Caco-2 (cell line): ENCODE measurements around the gene LRRFIP1. TPM values are rescaled to one million over a fixed set of nuclear protein-coding genes. Genes with fewer than 3 reads are reported as not detected.

Experiments used
- BruUV-seq: library from RNA; stranded (reverse); fragments of 400-500 nt; replicated peaks from 2 replicates; lab custom pipeline; 2021; lab: Mats Ljungman, UMichigan
- CTCF ChIA-PET: fragments of 300-600 bp; sonication (Branson Sonifier 250); formaldehyde crosslinking; loops from one replicate; lab custom pipeline; 2022; ENCODE audit warnings: antibody characterized with exemption; lab: Charles Lee
- POLR2A ChIA-PET: fragments of 300-600 bp; sonication (Branson Sonifier 250); formaldehyde crosslinking; loops from one replicate; lab custom pipeline; 2022; ENCODE audit warnings: antibody characterized with exemption; lab: Charles Lee
- DNase-seq, 2 experiments: peaks; one replicate each; pipeline versions ENCODE4 v3.0.0 to v3.0.0-alpha.2; 2020 to 2022
- H3K27me3 ChIP-seq: replicated peaks from 2 replicates; pipeline ENCODE4 v1.6.0; 2011; ENCODE audit warnings: low read length; ENCODE audit not compliant: control insufficient read depth, insufficient read depth
- H3K36me3 ChIP-seq: 2 replicates; pipeline ENCODE4 v1.5.1; 2011; ENCODE audit warnings: low read length; ENCODE audit not compliant: control insufficient read depth, insufficient read depth
- H3K4me1 ChIP-seq: fragments of 250-450 bp; sonication (Bioruptor Pico); 2 replicates; pipeline ENCODE4 v1.5.1; 2020; ENCODE audit warnings: mild to moderate bottlenecking
- H3K4me3 ChIP-seq: 2 replicates; pipeline ENCODE4 v1.5.1; 2011; ENCODE audit warnings: low read depth, mild to moderate bottlenecking, control low read depth, low read length
- H3K9me3 ChIP-seq: fragments of 250-450 bp; sonication (Bioruptor Pico); 2 replicates; pipeline ENCODE4 v1.5.1; 2020; ENCODE audit warnings: mild to moderate bottlenecking, moderate library complexity
- H3K27ac Mint-ChIP-seq: one replicate; pipeline ENCODE4 v1.8.0; 2022; ENCODE audit warnings: mixed read lengths; ENCODE audit not compliant: unreplicated experiment
- H3K27me3 Mint-ChIP-seq: one replicate; pipeline ENCODE4 v1.8.0; 2022; ENCODE audit warnings: mixed read lengths; ENCODE audit not compliant: insufficient read depth, unreplicated experiment
- H3K36me3 Mint-ChIP-seq: one replicate; pipeline ENCODE4 v1.8.0; 2022; ENCODE audit warnings: mild to moderate bottlenecking, mixed read lengths; ENCODE audit not compliant: insufficient read depth, unreplicated experiment
- H3K4me1 Mint-ChIP-seq: one replicate; pipeline ENCODE4 v1.8.0; 2022; ENCODE audit warnings: low read depth, mixed read lengths; ENCODE audit not compliant: unreplicated experiment
- H3K4me3 Mint-ChIP-seq: one replicate; pipeline ENCODE4 v1.8.0; 2022; ENCODE audit warnings: mild to moderate bottlenecking, moderate library complexity, mixed read lengths; ENCODE audit not compliant: unreplicated experiment
- H3K9me3 Mint-ChIP-seq: one replicate; pipeline ENCODE4 v1.8.0; 2022; ENCODE audit warnings: mixed read lengths; ENCODE audit not compliant: unreplicated experiment
- intact Hi-C: fragments of 100-400 bp; cut with micrococcal nuclease; formaldehyde crosslinking; loops from one replicate; pipeline ENCODE4 v1.10.0; 2022; ENCODE audit not compliant: unreplicated experiment
- total RNA-seq: library from RNA; stranded (reverse); gene quantifications from 2 replicates; pipeline ENCODE4 v1.2.3, GENCODE V29; 2022
- TF ChIP-seq, protein P1 (sequence below), 2 experiments: fragments of 200-600 bp in 1 of 2; IDR thresholded peaks; 1 replicate in 1 of 2; 2 replicates in 1 of 2; pipeline versions ENCODE4 v1.5.1 to v1.8.0; 2011 to 2022; ENCODE audit warnings: antibody characterized with exemption in 1 of 2, control low read depth in 1 of 2, inconsistent platforms in 1 of 2, low read depth in 1 of 2, low read length in 1 of 2, mild to moderate bottlenecking in 1 of 2, moderate library complexity in 1 of 2; ENCODE audit not compliant: insufficient read depth in 1 of 2, severe bottlenecking in 1 of 2, unreplicated experiment in 1 of 2

LRRFIP1 gene
- total RNA-seq, 1 experiment from 2014 or later = 37.1 TPM

DNA sequence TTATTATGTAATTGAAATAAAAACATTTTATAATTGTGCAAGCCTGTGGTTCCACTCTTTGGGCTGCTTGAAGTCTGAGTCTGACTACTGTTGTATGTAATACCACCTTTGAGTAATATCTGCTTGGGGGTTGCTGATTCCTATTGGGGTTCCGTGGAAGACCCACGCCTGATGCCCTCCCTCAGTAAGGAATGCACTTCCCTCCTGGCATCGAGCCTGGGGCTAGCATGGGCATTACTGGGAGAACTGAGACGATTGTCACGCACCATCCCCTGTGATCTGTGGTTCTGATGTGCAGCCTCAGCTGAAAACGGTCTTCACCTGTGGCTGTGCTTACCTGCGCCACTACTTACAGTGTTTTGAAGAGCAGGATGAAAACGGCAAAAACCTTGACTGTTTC is 138.5 kb downstream of the LRRFIP1 start:
- CTCF ChIA-PET = no interaction called here
- POLR2A ChIA-PET = no interaction called here
- Histone ChIP-seq H3K4me1 (no peaks in the 10 kb centered on the region), H3K36me3 (no peaks in the 10 kb centered on the region), H3K4me3 (no peak overlapping the region), H3K9me3 (no peaks in the 10 kb centered on the region), H3K27me3 (no peaks in the 10 kb centered on the region)
- Mint-ChIP-seq H3K4me3 (no peak overlapping the region), H3K27me3 (no peaks in the 10 kb centered on the region), H3K36me3 (peaks cover 24% of the 10 kb centered on the region), H3K27ac (no peak overlapping the region), H3K4me1 (no peaks in the 10 kb centered on the region), H3K9me3 (no peaks in the 10 kb centered on the region)
- TF ChIP-seq, protein P1, sequence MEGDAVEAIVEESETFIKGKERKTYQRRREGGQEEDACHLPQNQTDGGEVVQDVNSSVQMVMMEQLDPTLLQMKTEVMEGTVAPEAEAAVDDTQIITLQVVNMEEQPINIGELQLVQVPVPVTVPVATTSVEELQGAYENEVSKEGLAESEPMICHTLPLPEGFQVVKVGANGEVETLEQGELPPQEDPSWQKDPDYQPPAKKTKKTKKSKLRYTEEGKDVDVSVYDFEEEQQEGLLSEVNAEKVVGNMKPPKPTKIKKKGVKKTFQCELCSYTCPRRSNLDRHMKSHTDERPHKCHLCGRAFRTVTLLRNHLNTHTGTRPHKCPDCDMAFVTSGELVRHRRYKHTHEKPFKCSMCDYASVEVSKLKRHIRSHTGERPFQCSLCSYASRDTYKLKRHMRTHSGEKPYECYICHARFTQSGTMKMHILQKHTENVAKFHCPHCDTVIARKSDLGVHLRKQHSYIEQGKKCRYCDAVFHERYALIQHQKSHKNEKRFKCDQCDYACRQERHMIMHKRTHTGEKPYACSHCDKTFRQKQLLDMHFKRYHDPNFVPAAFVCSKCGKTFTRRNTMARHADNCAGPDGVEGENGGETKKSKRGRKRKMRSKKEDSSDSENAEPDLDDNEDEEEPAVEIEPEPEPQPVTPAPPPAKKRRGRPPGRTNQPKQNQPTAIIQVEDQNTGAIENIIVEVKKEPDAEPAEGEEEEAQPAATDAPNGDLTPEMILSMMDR (IDR thresholded peaks at IDR 0.05; ENCODE audit: insufficient read depth in 1 of 2, low read depth in 1 of 2, low read length in 1 of 2, severe bottlenecking in 1 of 2, unreplicated experiment in 1 of 2) = no peak
- DNase-seq = no peak
- intact Hi-C loops = no loop called here
- no TSS peak for BruUV-seq

DNA sequence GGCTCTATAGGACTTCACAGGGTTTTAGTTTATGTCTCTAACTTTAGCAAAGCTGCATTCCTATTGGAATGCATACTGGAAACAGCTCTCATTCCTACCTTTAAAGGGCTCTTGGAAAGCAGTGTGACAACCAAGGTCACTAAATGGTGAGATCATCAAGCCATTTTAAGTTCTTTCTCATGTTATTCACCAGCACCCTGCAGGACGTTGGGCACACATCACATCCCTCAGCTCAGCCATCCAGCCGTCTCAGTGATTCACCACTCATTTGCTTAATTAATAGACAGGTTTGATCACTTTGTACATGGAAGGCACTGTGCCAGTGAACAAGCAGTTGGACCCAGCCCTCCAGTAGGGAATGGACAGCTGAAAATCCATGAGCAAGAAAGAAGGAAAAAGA is 139.0 kb downstream of the LRRFIP1 start:
- Histone ChIP-seq H3K27me3 (no peaks in the 10 kb centered on the region), H3K4me3 (no peak overlapping the region), H3K4me1 (no peaks in the 10 kb centered on the region), H3K36me3 (no peaks in the 10 kb centered on the region), H3K9me3 (no peaks in the 10 kb centered on the region)
- intact Hi-C loops = no loop called here
- ChIA-PET CTCF (no interaction called here), POLR2A (no interaction called here)
- no peaks in the 10 kb centered on the region for H3K4me1 Mint-ChIP-seq
- H3K4me3 Mint-ChIP-seq = no peak overlapping the region
- H3K27ac Mint-ChIP-seq = no peak overlapping the region
- BruUV-seq = no TSS peak
- no peaks in the 10 kb centered on the region for H3K27me3 Mint-ChIP-seq
- TF ChIP-seq, protein P1 (IDR thresholded peaks at IDR 0.05; ENCODE audit: insufficient read depth in 1 of 2, low read depth in 1 of 2, low read length in 1 of 2, severe bottlenecking in 1 of 2, unreplicated experiment in 1 of 2) = no peak
- H3K9me3 Mint-ChIP-seq = no peaks in the 10 kb centered on the region
- no peak for DNase-seq
- H3K36me3 Mint-ChIP-seq = peaks cover 26% of the 10 kb centered on the region

DNA sequence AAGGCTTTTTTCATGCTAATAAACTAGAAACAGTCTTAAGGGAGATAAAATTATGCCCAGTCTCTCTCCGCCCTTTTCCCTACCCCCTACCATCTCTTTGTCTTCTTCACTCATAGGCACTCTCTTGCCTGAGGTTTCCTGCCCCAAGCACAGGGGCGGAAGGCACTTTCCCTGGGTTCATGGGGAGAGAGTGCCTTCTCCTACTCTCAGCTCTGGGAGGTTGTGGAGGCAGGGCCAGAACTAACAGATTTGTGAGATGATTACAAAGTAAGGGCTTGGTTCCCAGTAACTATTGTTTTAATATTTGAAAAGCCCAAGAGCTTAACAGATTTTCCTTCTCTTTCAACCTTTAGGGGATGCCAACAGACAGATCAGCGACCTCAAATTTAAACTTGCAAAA is 145.1 kb downstream of the LRRFIP1 start:
- no peaks in the 10 kb centered on the region for H3K27me3 ChIP-seq
- DNase-seq = no peak
- no peaks in the 10 kb centered on the region for H3K9me3 ChIP-seq
- H3K36me3 ChIP-seq = no peaks in the 10 kb centered on the region
- H3K27ac Mint-ChIP-seq = no peak overlapping the region
- no peaks in the 10 kb centered on the region for H3K4me1 Mint-ChIP-seq
- H3K9me3 Mint-ChIP-seq = no peaks in the 10 kb centered on the region
- no peak overlapping the region for H3K4me3 Mint-ChIP-seq
- H3K36me3 Mint-ChIP-seq = peaks cover 30% of the 10 kb centered on the region
- CTCF ChIA-PET = no interaction called here
- no TSS peak for BruUV-seq
- intact Hi-C loops = no loop called here
- TF ChIP-seq, protein P1 (IDR thresholded peaks at IDR 0.05; ENCODE audit: insufficient read depth in 1 of 2, low read depth in 1 of 2, low read length in 1 of 2, severe bottlenecking in 1 of 2, unreplicated experiment in 1 of 2) = no peak
- no peak overlapping the region for H3K4me3 ChIP-seq
- no peaks in the 10 kb centered on the region for H3K27me3 Mint-ChIP-seq
- H3K4me1 ChIP-seq = no peaks in the 10 kb centered on the region
- POLR2A ChIA-PET = no interaction called here
